B cell (primary cell): ENCODE measurements around the gene ERMARD. TPM values are rescaled to one million over a fixed set of nuclear protein-coding genes. Genes with fewer than 3 reads are reported as not detected.

ENCODE experiments used
- ATAC-seq: fragments of 200-7000 bp; cut with Tn5 transposase; one replicate; pipeline ENCODE4 v1.10.0; 2021; ENCODE audit warnings: low read depth, mild to moderate bottlenecking, moderate number of reproducible peaks, moderate library complexity
- CTCF ChIA-PET: fragments of 350-600 bp; sonication (Branson Sonifier 250); formaldehyde crosslinking; loops from one replicate; lab custom pipeline; 2021; ENCODE audit warnings: antibody characterized with exemption, inconsistent platforms; lab: Charles Lee
- POLR2A ChIA-PET: fragments of 350-600 bp; sonication (Branson Sonifier 250); formaldehyde crosslinking; loops from one replicate; lab custom pipeline; 2021; ENCODE audit warnings: antibody characterized with exemption; lab: Charles Lee
- DNase-seq: peaks from one replicate; pipeline ENCODE4 v3.0.0; 2013
- H2AFZ ChIP-seq: 2 replicates; pipeline ENCODE4 v1.6.1; 2012; ENCODE audit warnings: mild to moderate bottlenecking, low read depth, low read length; ENCODE audit not compliant: insufficient read depth, poor library complexity, severe bottlenecking
- H3K27ac ChIP-seq, 2 donors: 1 replicate in 1 of 2; 2 replicates in 1 of 2; pipeline ENCODE4 v1.5.1; 2012 to 2013; ENCODE audit warnings: low read length in 2 of 2, mild to moderate bottlenecking in 2 of 2, moderate library complexity in 1 of 2
- H3K27me3 ChIP-seq, 4 experiments: fragments of 200-600 bp in 1 of 4; sonication (generic) in 1 of 4; replicated peaks in 1 of 4; 1 replicate in 2 of 4; 2 replicates in 2 of 4; pipeline versions ENCODE4 v1.6.1 to v1.7.0; 2013 to 2016; ENCODE audit warnings: low read length in 3 of 4, mild to moderate bottlenecking in 2 of 4, mixed read lengths in 1 of 4, moderate library complexity in 1 of 4; ENCODE audit not compliant: insufficient read depth in 4 of 4, control insufficient read depth in 3 of 4; ENCODE audit errors: control extremely low read depth in 1 of 4
- H3K36me3 ChIP-seq, 2 experiments: replicated peaks in 1 of 2; 1 replicate in 1 of 2; 2 replicates in 1 of 2; pipeline versions ENCODE4 v1.6.1 to v1.7.1; 2013; ENCODE audit warnings: low read length in 1 of 2; ENCODE audit not compliant: insufficient read depth in 2 of 2, control insufficient read depth in 1 of 2; ENCODE audit errors: control extremely low read depth in 1 of 2, extremely low read depth in 1 of 2
- H3K4me1 ChIP-seq, 2 donors: fragments of 200-600 bp in 1 of 2; sonication (generic) in 1 of 2; 1 replicate in 1 of 2; 2 replicates in 1 of 2; pipeline versions ENCODE4 v1.5.1 to v1.6.1; 2013 to 2017; ENCODE audit warnings: low read length in 2 of 2; ENCODE audit not compliant: control insufficient read depth in 2 of 2, insufficient read depth in 2 of 2
- H3K4me2 ChIP-seq: replicated peaks from 2 replicates; pipeline ENCODE3; 2012; ENCODE audit warnings: mild to moderate bottlenecking, low read depth, low read length; ENCODE audit not compliant: poor library complexity, severe bottlenecking
- H3K4me3 ChIP-seq, 5 experiments: fragments of 200-600 bp in 1 of 5; sonication (generic) in 1 of 5; 1 replicate in 3 of 5; 2 replicates in 2 of 5; pipeline versions ENCODE4 v1.5.1 to v1.7.0; 2011 to 2016; ENCODE audit warnings: low read length in 4 of 5, mild to moderate bottlenecking in 4 of 5, low read depth in 2 of 5, control low read depth in 1 of 5, moderate library complexity in 1 of 5; ENCODE audit not compliant: insufficient read depth in 1 of 5; ENCODE audit errors: control extremely low read depth in 1 of 5, extremely low read depth in 1 of 5
- H3K79me2 ChIP-seq: fragments of 200-600 bp; sonication (generic); one replicate; pipeline ENCODE4 v1.6.0; 2016; ENCODE audit warnings: low read length; ENCODE audit not compliant: control insufficient read depth, insufficient read depth
- H3K9ac ChIP-seq: fragments of 200-600 bp; sonication (generic); 2 replicates; pipeline ENCODE4 v1.6.1; 2017; ENCODE audit warnings: mild to moderate bottlenecking, low read length, moderate library complexity
- H3K9me3 ChIP-seq, 3 donors: one replicate each; pipeline versions ENCODE4 v1.6.1 to v1.7.1; 2013; ENCODE audit warnings: low read length in 2 of 3; ENCODE audit not compliant: control insufficient read depth in 2 of 3, insufficient read depth in 1 of 3; ENCODE audit errors: control extremely low read depth in 1 of 3
- H4K20me1 ChIP-seq: 2 replicates; pipeline ENCODE4 v1.6.0; 2012; ENCODE audit warnings: mild to moderate bottlenecking, low read length; ENCODE audit not compliant: insufficient read depth, control insufficient read depth, poor library complexity, severe bottlenecking
- H3K27ac Mint-ChIP-seq: one replicate; pipeline ENCODE4 v1.8.0; 2021; ENCODE audit warnings: mixed read lengths
- H3K27me3 Mint-ChIP-seq: one replicate; pipeline ENCODE4 v1.8.0; 2021; ENCODE audit warnings: mixed read lengths
- H3K4me1 Mint-ChIP-seq: one replicate; pipeline ENCODE4 v1.8.0; 2021; ENCODE audit warnings: mixed read lengths
- H3K4me3 Mint-ChIP-seq: one replicate; pipeline ENCODE4 v1.8.0; 2021; ENCODE audit warnings: mixed read lengths
- H3K9me3 Mint-ChIP-seq: one replicate; pipeline ENCODE4 v1.8.0; 2022; ENCODE audit warnings: mixed read lengths; ENCODE audit not compliant: insufficient read depth
- CTCF ChIP-seq: fragments of 200-600 bp; IDR thresholded peaks from one replicate; pipeline ENCODE4 v1.8.0; 2022; ENCODE audit warnings: antibody characterized with exemption, mild to moderate bottlenecking
- EZH2 ChIP-seq: IDR thresholded peaks from 2 replicates; pipeline ENCODE4 v1.6.1; 2012; ENCODE audit warnings: borderline replicate concordance, low read depth, mild to moderate bottlenecking, moderate library complexity, low read length; ENCODE audit not compliant: insufficient read depth, poor library complexity, severe bottlenecking
- WGBS: methylation state at CpG from one replicate; pipeline ENCODE4 v1.1.5; 2013; ENCODE audit warnings: missing lambda C conversion rate; ENCODE audit not compliant: insufficient coverage; 5-methylcytosine and 5-hydroxymethylcytosine counted together
- intact Hi-C: fragments of 100-400 bp; cut with micrococcal nuclease; formaldehyde crosslinking; loops from one replicate; pipeline ENCODE4 v1.10.0; 2022
- polyA plus RNA-seq: library from polyadenylated mRNA; depleted of rRNA; stranded (reverse); fragments of >200 nt; gene quantifications from 2 replicates; pipeline ENCODE4 v1.2.3, GENCODE V29; 2012
- total RNA-seq, 2 donors: library from RNA; stranded (reverse); fragments of 120-200 nt in 1 of 2; gene quantifications; 1 replicate in 1 of 2; 2 replicates in 1 of 2; pipeline versions ENCODE4 v1.2.3 to v1.2.4, GENCODE V29; 2013 to 2022

The ERMARD gene
- total and polyA plus RNA-seq, 2 donors (not counting 1 experiment from before 2014, with no cell fraction given) = 42.8 to 65.1 TPM

GRCh38 chr6:169809386-169809785 lies 58.0 kb downstream of the ERMARD start:
- Mint-ChIP-seq H3K27ac (no peak overlapping the region), H3K4me1 (peaks cover 4% of the 10 kb centered on the region), H3K27me3 (peaks cover 28% of the 10 kb centered on the region), H3K4me3 (no peak overlapping the region), H3K9me3 (no peaks in the 10 kb centered on the region)
- H3K4me3 ChIP-seq = no peak overlapping the region
- H3K4me1 ChIP-seq = no peaks in the 10 kb centered on the region
- no peak overlapping the region for H3K9ac ChIP-seq
- no peak for DNase-seq
- 100% methylated on average over 1 of the region's 4 CpGs for WGBS
- H3K27ac ChIP-seq = no peak overlapping the region
- POLR2A ChIA-PET = no interaction called here
- no peak overlapping the region for H3K4me2 ChIP-seq
- intact Hi-C loops = no loop called here
- CTCF ChIA-PET = no interaction called here
- H2AFZ ChIP-seq = no peak overlapping the region
- no peaks in the 10 kb centered on the region for H3K79me2 ChIP-seq
- no peaks in the 10 kb centered on the region for H4K20me1 ChIP-seq
- peaks cover 0 to 16% (median 3%) of the 10 kb centered on the region in 4 experiments for H3K27me3 ChIP-seq
- no peak for ATAC-seq
- no peaks in the 10 kb centered on the region for H3K36me3 ChIP-seq
- peaks cover 0 to 7% (median 0%) of the 10 kb centered on the region in 3 donors for H3K9me3 ChIP-seq
- no peak for TF ChIP-seq CTCF
- no peak for TF ChIP-seq EZH2

- intact Hi-C loops = no loop called here
- Mint-ChIP-seq H3K9me3 (no peaks in the 10 kb centered on the region), H3K4me1 (peaks cover 3% of the 10 kb centered on the region), H3K27me3 (peaks cover 18% of the 10 kb centered on the region), H3K27ac (no peak overlapping the region), H3K4me3 (no peak overlapping the region)
- H3K9me3 ChIP-seq = peaks cover 0 to 8% (median 0%) of the 10 kb centered on the region in 3 donors
- H3K79me2 ChIP-seq = no peaks in the 10 kb centered on the region
- H3K4me1 ChIP-seq = no peaks in the 10 kb centered on the region
- WGBS = 61% methylated on average over 18 of the region's 18 CpGs
- H3K4me2 ChIP-seq = no peak overlapping the region
- H3K27me3 ChIP-seq = peaks cover 0 to 16% (median 3%) of the 10 kb centered on the region in 4 experiments
- H4K20me1 ChIP-seq = no peaks in the 10 kb centered on the region
- ChIA-PET POLR2A (no interaction called here), CTCF (interaction anchor here (1.4 kb wide), 1 partner anchor 8 kb away, joined by 3 read pairs; no protein-coding TSS in a partner anchor)
- TF ChIP-seq EZH2 = no peak
- no peak for TF ChIP-seq CTCF
- H2AFZ ChIP-seq = peak overlapping the region; percentile 28
- no peak overlapping the region for H3K27ac ChIP-seq
- no peak overlapping the region for H3K4me3 ChIP-seq
- H3K9ac ChIP-seq = no peak overlapping the region
- H3K36me3 ChIP-seq = no peaks in the 10 kb centered on the region
- ATAC-seq (no peak), DNase-seq (no peak)
Observed at GRCh38 chr6:169810066-169810989, 58.9 kb downstream of the ERMARD start.
